GM12874 (cell line): ENCODE measurements around the gene ZBTB7C.

Experiments used
- CTCF ChIP-seq: IDR thresholded peaks from 2 replicates; pipeline ENCODE4 v1.5.1; 2011; ENCODE audit warnings: low read depth, mild to moderate bottlenecking, control low read depth, low read length, moderate library complexity; ENCODE audit not compliant: insufficient read depth

Gene ZBTB7C

DNA sequence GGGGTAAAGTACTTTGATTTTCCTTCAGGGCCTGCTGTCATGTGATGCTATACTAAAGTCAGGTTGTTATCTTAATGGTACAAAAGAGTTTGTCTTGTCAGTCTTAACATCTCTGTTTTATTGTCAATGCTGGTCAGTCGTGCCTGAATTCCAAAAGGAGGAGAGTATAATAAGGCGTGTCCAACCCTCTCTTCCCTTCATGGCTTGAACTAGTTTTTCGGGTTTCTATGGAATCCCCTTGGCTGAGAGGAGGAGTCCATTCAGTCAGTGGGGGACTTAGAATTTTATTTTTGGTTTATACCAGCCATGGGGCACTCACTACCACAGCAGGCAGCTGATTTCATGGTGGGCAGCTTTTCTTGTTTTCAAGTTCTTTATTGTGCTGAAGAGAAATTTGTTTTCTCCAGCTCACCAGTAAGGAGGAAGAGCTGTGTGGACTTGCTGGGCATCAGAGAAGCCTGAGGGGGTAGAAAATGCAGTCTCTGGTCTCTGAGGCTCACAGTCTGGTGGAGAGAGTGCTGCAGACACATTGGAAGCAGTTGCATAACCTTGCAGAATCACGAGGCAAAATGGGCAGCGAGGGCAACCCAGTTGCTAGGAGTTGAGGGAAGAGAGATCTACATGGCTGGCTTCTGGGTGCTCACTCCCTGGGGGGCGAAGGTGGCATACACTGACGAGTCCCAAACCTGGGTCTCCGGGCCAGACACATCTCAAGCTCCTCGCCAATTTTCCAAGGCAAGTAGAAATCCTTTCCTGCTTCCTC, 193.1 kb downstream of the ZBTB7C start:
- TF ChIP-seq CTCF: no peak

DNA sequence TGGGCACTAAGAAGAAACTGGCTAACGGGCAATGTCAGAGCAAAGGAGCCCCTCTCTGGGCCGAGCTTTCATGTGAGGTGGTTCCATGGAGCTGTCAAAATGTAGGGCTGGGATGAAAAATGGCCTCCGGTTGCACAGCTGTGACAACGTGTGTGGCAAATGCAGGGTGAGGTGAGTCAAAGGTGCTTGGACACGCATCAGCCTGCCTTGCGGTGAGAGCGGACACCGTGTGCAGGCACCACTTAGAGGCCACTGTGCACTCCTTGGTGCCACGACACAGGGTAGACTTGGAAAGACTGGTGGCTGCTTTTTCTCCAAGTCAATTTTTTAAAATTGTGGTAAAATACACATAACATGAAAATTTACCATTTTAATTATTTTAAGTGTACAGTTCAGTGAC, 195.4 kb downstream of the ZBTB7C start:
- TF ChIP-seq CTCF: no peak

GRCh38 chr18:48208432-48209140, 200.6 kb downstream of the ZBTB7C start:
- TF ChIP-seq CTCF: no peak

- TF ChIP-seq CTCF: no peak
These were observed 201.4 kb downstream of the ZBTB7C start for GRCh38 chr18:48207733-48208132.

- no peak for TF ChIP-seq CTCF
These were observed 202.3 kb downstream of the ZBTB7C start for GRCh38 chr18:48206887-48207286.

DNA sequence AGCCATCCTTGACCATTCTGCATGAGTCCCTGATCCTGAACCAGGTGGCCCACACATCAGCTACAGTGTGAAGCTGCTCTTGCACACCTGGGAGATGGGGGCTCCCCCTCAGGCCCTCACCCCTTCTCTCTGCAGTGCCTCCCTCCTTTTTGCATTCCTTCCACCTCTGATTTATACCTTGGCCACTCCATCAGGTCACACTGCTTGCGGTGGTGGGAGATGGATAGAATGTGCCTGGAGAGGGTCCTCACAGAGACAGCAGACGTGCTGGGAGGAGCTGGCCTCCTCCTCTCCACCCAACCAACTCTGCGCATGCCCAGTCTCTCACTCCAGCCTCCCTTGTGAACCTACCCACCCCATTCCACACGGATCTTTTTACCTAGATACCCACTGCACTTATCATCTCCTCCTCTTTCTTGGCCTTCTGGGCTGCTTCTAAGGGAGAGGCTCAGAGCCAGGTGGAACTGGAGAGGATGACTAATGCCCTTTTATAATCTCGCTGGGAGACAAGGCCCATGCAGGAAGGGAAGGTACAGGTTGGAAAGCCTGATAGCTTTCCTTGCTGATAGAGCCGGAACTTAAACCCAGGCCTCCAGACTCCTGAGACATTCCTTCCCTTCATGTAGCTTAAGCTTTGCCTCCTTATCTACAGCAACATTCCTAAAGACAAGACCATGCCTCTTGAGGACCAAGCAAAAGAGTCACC, 205.1 kb downstream of the ZBTB7C start:
- no peak for TF ChIP-seq CTCF

DNA sequence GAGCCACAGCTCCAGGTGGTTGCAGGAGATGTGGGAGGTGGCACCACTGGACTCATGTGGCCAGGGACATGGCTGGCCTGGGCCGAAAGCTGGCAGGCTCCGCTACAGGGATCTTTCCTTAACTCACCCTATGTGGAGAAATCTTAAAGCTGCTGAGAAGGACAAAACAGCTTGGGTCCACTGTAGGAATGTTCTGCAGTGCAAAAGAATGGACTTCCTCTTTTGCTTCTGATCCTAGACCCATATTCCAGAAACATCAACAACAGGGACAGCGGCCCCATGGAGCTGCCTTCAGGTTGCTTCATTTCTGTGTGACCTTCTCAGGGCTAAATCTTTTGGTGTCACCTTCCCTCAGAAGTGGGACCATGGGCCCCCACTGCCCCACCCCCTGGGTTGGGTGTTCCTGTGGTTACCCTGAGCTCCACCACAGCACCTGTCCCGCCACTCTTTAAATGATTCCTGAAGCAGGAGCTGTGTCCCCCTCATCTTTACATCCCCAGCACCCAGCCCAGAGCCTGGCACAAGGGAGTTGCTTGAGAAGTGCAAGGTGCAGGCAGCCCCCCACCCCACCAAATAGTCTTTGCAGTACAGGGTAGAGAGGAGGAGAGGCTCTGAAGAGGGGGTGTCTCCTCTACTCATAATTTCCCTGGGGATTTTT, 205.8 kb downstream of the ZBTB7C start:
- no peak for TF ChIP-seq CTCF
